HG02870 (cell line): ENCODE results near the gene PRXL2A.

ENCODE experiments used
- ATAC-seq: cut with Tn5 transposase; IDR thresholded peaks from one replicate; pipeline ENCODE4 v1.9.1; 2021; ENCODE audit warnings: mild to moderate bottlenecking, moderate library complexity; ENCODE audit not compliant: unreplicated experiment

Gene PRXL2A

DNA sequence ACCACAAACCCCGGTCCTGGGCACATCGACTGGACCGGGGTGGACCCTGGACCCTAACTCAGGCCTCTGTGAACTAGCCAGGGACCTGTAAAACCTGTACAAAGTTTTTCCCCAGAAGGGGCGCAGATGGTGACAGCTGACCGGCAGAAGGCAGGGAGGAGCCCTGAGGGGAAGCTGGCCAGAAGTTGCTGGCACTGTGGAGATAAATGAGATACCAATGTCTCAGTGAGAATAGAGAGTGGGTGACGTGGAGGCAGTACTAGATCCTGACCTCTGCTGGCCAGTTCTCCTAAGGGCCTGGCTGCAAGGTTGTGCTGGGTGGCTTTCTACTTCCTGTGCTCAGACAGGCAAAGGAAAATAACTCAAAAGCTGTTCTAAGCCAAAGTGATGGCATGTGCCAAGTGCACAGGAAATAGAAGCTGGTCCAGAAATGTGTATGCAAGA lies 35.2 kb downstream of the PRXL2A start:
- no peak for ATAC-seq

DNA sequence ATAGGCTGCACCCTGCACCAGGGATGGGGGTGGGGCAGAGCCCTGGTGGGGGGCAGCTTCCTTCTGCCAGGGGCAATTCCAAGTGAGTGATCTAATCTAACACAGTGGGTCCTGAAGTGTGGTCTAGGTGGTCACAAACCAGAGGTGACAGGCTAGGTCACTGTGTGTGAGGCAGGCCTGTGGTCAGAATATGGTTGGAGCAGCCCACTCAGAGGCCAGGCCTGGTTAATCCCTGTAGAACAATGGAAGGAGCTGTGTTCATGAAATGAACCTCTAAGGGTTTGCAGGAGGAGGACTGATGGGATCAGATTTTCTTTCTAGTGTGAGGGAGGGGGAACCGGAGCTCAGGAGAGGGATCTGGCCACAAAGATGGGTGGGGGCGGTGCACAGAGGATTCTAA lies 35.8 kb downstream of the PRXL2A start:
- no peak for ATAC-seq

GRCh38 chr10:80444646-80445319 lies 36.4 kb downstream of the PRXL2A start:
- ATAC-seq, result peak; percentile 62

DNA sequence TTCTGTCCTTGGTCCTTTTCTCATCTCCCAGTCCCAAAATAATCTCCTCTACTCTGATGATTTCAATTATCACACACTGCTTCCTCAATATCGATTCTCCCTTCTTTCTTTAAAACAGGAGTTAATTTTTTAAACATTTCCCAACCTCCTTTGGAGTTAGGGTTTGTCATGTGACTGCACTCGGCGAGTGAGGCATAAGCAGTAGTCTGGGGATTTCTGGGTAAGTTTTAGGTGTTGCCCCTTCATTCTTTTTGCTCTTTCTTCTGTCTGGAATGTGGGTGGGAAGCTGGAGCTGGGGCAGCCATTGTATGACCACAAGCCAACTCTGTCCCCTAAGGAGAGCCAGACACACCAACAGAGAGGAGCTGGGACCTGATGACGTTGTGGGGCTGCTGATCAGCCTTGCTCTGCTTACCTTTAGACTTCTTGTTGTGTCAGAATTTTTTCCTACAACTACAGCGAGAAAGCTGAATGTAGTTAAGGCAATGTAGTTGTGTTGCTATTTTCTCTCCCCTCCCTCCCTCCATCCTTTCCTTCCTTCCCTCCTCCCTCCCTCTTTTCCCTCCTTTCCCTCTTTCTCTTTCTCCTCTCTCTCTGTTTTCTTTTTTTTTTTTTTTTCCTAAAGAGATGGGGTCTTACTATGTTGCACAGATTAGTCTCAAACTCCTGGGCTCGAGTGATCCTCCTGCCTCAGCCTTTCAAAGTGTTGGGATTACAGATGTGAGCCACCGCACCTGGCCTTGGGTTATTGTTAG lies 39.3 kb downstream of the PRXL2A start:
- ATAC-seq, result no peak

DNA sequence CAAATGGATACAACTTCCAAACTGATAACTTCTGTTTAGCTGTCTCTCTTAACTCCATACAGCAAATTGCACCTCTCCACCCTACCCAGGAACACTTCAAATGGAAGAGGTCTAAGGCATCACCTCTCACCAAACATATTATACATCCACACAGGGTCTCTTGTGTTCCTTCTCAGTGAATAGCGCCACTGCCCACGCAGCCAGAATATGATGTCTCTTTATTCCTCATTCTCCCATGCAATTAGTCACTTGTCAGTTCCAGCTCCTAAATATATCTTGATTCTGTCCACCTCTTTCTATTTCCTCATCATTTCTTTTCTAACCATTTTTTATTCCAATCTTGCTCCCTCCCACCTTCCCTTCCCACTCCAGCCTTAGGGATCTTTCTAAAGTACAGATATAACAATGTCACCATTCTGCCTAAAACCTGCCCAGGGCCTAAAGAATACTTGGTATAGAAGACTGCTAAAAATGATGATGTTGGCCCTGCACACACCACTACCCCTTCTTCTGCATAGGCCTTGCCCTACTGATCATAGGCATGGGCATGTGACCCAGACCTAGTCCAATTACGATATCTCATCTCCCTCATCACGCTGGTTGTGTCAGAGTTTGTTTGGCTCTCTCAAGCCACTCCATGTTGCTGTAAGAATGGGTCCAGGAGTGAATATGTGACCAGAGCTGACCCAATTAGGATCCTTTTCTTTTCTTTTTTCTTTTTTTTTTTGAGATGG lies 40.0 kb downstream of the PRXL2A start:
- ATAC-seq, result no peak

GRCh38 chr10:80449520-80449919 lies 41.2 kb downstream of the PRXL2A start:
- no peak for ATAC-seq

GRCh38 chr10:80451132-80451531 lies 42.8 kb downstream of the PRXL2A start:
- no peak for ATAC-seq

GRCh38 chr10:80452069-80452468 lies 43.7 kb downstream of the PRXL2A start:
- no peak for ATAC-seq

- no peak for ATAC-seq
These were observed 44.3 kb downstream of the PRXL2A start for GRCh38 chr10:80452640-80453039.

- no peak for ATAC-seq
These were observed 44.9 kb downstream of the PRXL2A start for GRCh38 chr10:80453056-80453841.

GRCh38 chr10:80453842-80454512 lies 45.6 kb downstream of the PRXL2A start, which contains the start of gene TSPAN14:
Gene TSPAN14 (plus strand): TSS chr10:80454310. CDS start chr10:80489234, 34,924 bp downstream.
- peak; percentile 54 for ATAC-seq

GRCh38 chr10:80454513-80455460 lies 46.4 kb downstream of the PRXL2A start:
- peak; percentile 19 for ATAC-seq

DNA sequence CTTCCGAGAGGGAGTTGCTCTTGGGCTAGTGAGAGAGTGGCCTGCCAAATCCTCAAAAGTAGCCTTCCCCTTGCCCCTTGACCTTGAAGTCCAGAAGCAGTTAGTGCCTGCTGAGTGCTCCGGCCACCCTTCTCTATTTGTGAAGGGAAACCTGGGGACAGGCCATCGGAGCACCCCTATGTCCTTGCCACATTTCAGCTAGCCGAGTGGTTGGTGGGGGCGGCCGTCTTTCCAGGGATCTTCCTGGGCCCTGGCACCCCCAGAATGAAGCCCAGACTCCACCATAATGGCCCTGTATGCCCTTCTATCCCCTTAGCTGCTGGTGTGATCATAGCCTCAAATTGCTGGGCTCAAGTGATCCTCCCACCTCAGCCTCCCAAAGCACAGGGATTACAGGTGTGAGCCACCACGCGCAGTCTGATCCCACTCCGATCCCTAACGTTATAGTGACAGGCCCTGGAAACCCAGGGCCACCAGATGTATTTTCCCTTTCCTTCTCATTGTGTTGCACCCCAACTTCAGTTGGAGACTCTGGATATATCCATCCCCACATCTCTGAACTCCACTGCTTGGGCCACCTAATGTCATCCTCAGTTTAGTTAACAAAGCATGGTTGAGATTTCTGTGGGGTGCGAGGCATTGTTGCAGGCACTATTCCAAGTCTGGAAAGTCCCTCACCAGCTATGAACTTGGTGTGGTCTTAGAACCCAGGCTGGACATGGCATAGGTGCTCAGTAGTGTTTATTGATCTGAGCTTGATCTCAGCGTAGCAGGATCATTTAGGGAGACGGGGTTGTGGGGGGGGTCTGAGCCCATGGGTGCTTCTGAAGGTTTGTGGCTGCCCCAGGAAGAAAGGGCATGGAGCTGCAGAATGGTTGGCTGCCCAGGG lies 47.4 kb downstream of the PRXL2A start:
- no peak for ATAC-seq

DNA sequence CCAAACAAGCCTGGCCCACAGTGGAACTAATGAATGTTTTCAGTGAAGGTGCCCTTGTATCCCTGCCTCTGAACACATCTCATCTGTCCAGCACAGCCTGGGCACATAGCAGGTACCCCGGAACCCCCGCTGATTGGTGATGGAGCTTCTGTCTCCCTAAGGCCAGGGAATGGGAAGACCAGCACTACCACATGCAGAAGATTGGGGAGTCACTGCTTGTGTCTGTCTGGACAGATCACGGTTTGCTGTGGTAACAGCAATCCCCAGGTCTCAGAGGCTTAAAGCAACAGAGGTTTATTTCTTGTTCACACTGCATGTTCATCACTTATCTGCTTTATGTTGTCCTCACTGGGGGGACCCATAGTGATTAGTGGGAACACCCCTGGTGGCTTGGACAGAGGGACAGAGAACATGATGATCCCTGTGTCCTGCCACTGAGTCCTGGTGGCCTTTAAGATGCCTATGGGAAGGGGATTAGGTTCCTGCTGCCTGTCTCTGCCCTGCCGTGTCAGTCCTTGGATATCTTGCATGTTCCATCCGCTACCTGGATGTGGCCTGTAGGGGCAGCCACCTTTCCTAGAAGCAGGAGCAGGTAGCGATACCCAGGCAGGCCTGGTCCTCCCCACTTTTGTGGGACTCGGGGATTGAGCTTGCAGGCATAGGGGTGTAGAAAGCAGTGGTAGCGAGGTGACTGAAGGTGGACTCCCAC lies 49.4 kb downstream of the PRXL2A start:
- no peak for ATAC-seq

DNA sequence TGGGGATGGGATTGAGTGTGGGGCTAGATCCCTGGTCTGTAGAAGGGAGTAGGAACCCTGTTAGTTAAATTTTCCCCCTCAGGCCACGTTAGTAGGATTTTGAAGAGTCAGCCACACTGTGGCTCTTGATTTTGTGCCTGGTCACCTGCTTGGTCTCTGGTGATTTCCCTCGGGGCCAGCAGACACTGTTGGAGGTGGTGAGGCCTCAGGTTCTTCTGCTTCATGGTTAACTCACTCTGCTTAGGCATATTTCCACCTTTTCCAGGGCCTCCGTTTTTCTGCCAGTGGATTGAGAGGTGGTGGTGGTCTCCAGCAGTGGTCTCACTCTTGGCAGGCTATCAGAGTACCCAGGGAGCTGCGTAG lies 49.9 kb downstream of the PRXL2A start:
- no peak for ATAC-seq

- no peak for ATAC-seq
These were observed 50.3 kb downstream of the PRXL2A start for GRCh38 chr10:80458638-80459037.

GRCh38 chr10:80459047-80459865 lies 50.9 kb downstream of the PRXL2A start:
- ATAC-seq, result peak; percentile 33
